Measurements from ENCODE around the gene GRN. TPM values are rescaled to one million over a fixed set of nuclear protein-coding genes. Genes with fewer than 3 reads are reported as not detected.

Gene GRN
- total and polyA plus RNA-seq, 9 of the 15 experiments (the other 6 are each of a cell fraction or from before 2014, with no cell fraction given), result 5.4 to 75.3 (median 20.7) TPM

- TF ChIP-seq RBM25 (IDR thresholded peaks at IDR 0.05; ENCODE audit: low read depth, low read length, severe bottlenecking) (no peak), CTBP1 (IDR thresholded peaks at IDR 0.05; ENCODE audit: borderline replicate concordance) (peak; percentile 65; the same call in 1 of the 2 replicates), USF2 (CRISPR knock-in tag; IDR thresholded peaks at IDR 0.05) (no peak), TAF9B (IDR thresholded peaks at IDR 0.05; ENCODE audit: partially characterized antibody) (no peak), TAF7 (tag; IDR thresholded peaks at IDR 0.05) (no peak), ZFP1 (CRISPR knock-in tag; IDR thresholded peaks at IDR 0.05) (no peak), SETDB1 (IDR thresholded peaks at IDR 0.05; ENCODE audit: low read length) (no peak), NFIC (IDR thresholded peaks at IDR 0.05) (no peak), L3MBTL2 (IDR thresholded peaks at IDR 0.05) (peak; percentile 87), LEF1 (IDR thresholded peaks at IDR 0.05) (no peak), SMAD1 (IDR thresholded peaks at IDR 0.05; ENCODE audit: low read depth, low read length, partially characterized antibody) (no peak), ZNF695 (CRISPR knock-in tag; IDR thresholded peaks at IDR 0.05) (no peak), ELF1 (tag; IDR thresholded peaks at IDR 0.05) (no peak), NFE2 (IDR thresholded peaks at IDR 0.05; ENCODE audit: low read depth) (no peak), ZNF280A (IDR thresholded peaks at IDR 0.05; ENCODE audit: low read depth, partially characterized antibody) (no peak), CHCHD3 (CRISPR knock-in tag; IDR thresholded peaks at IDR 0.05) (no peak), SIN3B (IDR thresholded peaks at IDR 0.05; ENCODE audit: low read depth) (peak; percentile 55; the same call in 1 of the 2 replicates), XRCC3 (IDR thresholded peaks at IDR 0.05) (no peak), CREB3L1 (IDR thresholded peaks at IDR 0.05; ENCODE audit: borderline replicate concordance, low read depth) (no peak), CTCF (IDR thresholded peaks at IDR 0.05 in 2 of 3, conservative IDR thresholded peaks at IDR 0.05 in 1 of 3; ENCODE audit: insufficient read depth in 2 of 3, low read depth in 1 of 3, low read length in 3 of 3) (peak; percentile 8 to 89 (median 63); a peak in 4 of 6 replicates), HNRNPUL1 (IDR thresholded peaks at IDR 0.05; ENCODE audit: low read length) (no peak), NRF1 (conservative IDR thresholded peaks at IDR 0.05 in 1 of 2, IDR thresholded peaks at IDR 0.05 in 1 of 2) (peak in 1 of 2 experiments; percentile 53; a peak in 2 of 4 replicates), ZNF124 (CRISPR knock-in tag; IDR thresholded peaks at IDR 0.05) (no peak)
- TF ChIP-seq, protein P1, sequence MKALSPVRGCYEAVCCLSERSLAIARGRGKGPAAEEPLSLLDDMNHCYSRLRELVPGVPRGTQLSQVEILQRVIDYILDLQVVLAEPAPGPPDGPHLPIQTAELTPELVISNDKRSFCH (CRISPR knock-in tag; IDR thresholded peaks at IDR 0.05), result no peak
- TF ChIP-seq, protein P1 (tag; IDR thresholded peaks at IDR 0.05), result no peak
Measured at GRCh38 chr17:44363613-44364159, 18.6 kb downstream of the GRN start, which contains the start of gene FAM171A2 (continued).

Measured in K562 (cell line).